ENCODE results near the gene HNMT. TPM values are rescaled to one million over a fixed set of nuclear protein-coding genes. Genes with fewer than 3 reads are reported as not detected.

HNMT gene
- total and polyA plus RNA-seq, 7 donors: 3.5 to 7.3 (median 5.2) TPM

GRCh38 chr2:137947728-137948336 is 16.4 kb upstream of the HNMT start:
- Histone ChIP-seq H3K27ac (no peak overlapping the region), H3K4me1 (no peaks in the 10 kb centered on the region)
- WGBS, 3 donors: 22 to 28% (median 25%) methylated on average over 4 of the region's 4 CpGs

GRCh38 chr2:137948894-137949293 is 15.4 kb upstream of the HNMT start:
- Histone ChIP-seq H3K36me3 (ENCODE audit: insufficient read depth in 1 of 2, low read depth in 1 of 2) (no peaks in the 10 kb centered on the region), H3K9me3 (no peaks in the 10 kb centered on the region), H3K27me3 (ENCODE audit: insufficient read depth in 3 of 3, low read length in 2 of 3) (no peaks in the 10 kb centered on the region), H3K4me3 (no peak overlapping the region), H3K27ac (no peak overlapping the region), H3K4me1 (no peaks in the 10 kb centered on the region)
- WGBS, 3 donors: 78 to 81% (median 79%) methylated on average over 7 of the region's 7 CpGs
- intact Hi-C loops (cut with DNase I): loop anchor here in 1 of 2 donors (5.0 to 10.0 kb wide), 3 partner anchors 146 to 836 kb away; partner anchors contain the start of gene NXPH2
- TF ChIP-seq CTCF (IDR thresholded peaks at IDR 0.05): no peak
- ATAC-seq (no peak), DNase-seq (no peak)

More at GRCh38 chr2:137947728-137948336, 16.4 kb upstream of the HNMT start:
- H3K4me3 ChIP-seq: no peak overlapping the region
- DNase-seq (peak; percentile 64 to 76), ATAC-seq (peak in 2 of 4 donors; percentile 50 to 61)
- H3K36me3 ChIP-seq (ENCODE audit: insufficient read depth in 1 of 2, low read depth in 1 of 2): no peaks in the 10 kb centered on the region
- peak; percentile 58 for TF ChIP-seq CTCF (IDR thresholded peaks at IDR 0.05)
- no peaks in the 10 kb centered on the region for H3K9me3 ChIP-seq
- intact Hi-C loops (cut with DNase I): loop anchor here in 1 of 2 donors (5.0 to 10.0 kb wide), 3 partner anchors 147 to 837 kb away; partner anchors contain the start of gene NXPH2
- H3K27me3 ChIP-seq (ENCODE audit: insufficient read depth in 3 of 3, low read length in 2 of 3): no peaks in the 10 kb centered on the region

- TF ChIP-seq CTCF (IDR thresholded peaks at IDR 0.05): no peak
- 85 to 94% (median 89%) methylated on average over 4 of the region's 4 CpGs for WGBS, 3 donors
- H3K27me3 ChIP-seq (ENCODE audit: insufficient read depth in 3 of 3, low read length in 2 of 3): no peaks in the 10 kb centered on the region
- no peak for DNase-seq
- no peaks in the 10 kb centered on the region for H3K4me1 ChIP-seq
- H3K36me3 ChIP-seq (ENCODE audit: insufficient read depth in 1 of 2, low read depth in 1 of 2): no peaks in the 10 kb centered on the region
- intact Hi-C loops (cut with DNase I): no loop called here
- no peak overlapping the region for H3K4me3 ChIP-seq
- H3K27ac ChIP-seq: no peak overlapping the region
- ATAC-seq: no peak
- no peaks in the 10 kb centered on the region for H3K9me3 ChIP-seq
These were observed 14.0 kb upstream of the HNMT start for GRCh38 chr2:137950238-137950637.

- 77 to 86% (median 85%) methylated on average over 3 of the region's 3 CpGs for WGBS, 3 donors
- TF ChIP-seq CTCF (IDR thresholded peaks at IDR 0.05): no peak
- Histone ChIP-seq H3K27me3 (ENCODE audit: insufficient read depth in 3 of 3, low read length in 2 of 3) (no peaks in the 10 kb centered on the region), H3K4me1 (no peaks in the 10 kb centered on the region), H3K27ac (no peak overlapping the region), H3K36me3 (ENCODE audit: insufficient read depth in 1 of 2, low read depth in 1 of 2) (no peaks in the 10 kb centered on the region), H3K9me3 (no peaks in the 10 kb centered on the region), H3K4me3 (peak overlapping the region; percentile 55)
- DNase-seq: no peak
- intact Hi-C loops (cut with DNase I): no loop called here
- no peak for ATAC-seq
These were observed 12.7 kb upstream of the HNMT start for GRCh38 chr2:137951586-137951985.
